ENCODE data around the gene LYZL4.

The LYZL4 gene

DNA sequence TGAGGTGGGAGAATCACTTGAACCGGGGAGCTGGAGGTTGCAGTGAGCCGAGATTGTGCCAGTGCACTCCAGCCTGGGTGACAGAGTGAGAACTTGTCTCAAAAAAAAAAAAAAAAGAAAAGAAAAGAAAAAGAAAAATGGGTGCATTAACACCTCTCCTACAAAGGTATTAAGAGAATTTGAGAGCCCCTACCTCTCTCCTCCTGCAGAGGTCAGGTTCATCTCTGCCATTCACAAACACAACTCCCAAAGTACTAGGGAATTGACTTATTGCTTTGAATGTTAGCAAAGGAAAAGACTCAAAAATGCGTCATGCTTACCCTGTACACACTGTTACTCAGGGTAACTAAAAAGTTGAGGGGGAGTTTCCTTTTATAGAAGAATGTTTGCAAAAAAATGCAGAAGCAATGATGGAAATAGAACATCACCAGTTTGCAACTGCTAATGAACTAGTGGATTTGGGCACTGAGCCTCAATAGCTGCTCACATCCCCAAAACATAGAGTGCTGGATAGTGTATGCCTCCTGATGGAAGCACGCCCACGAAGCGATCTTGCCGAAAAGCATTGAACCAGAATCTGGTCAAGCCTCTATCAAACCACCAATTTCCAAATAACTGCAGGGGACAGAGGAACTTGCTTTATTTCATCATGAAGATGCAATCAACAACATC is 15.5 kb upstream of the LYZL4 start:
- DNase-seq: no peak

DNA sequence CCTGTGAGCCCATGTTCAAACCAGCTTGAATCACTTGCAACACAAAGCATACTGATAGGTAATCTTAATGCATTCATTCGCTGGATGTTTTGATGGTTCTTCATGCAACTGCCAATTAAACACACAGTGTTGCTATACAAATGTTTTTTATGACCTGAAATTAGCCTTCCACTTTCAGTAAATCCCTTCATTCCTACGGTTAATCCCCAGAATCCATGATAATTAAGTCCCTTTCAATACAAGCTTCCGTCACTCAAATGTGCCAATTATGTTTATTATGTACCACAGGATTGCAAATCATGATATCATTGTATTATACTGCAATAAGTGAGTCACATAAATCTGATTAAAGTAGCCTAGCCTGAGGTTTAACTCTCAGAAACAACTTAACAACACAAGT is 14.5 kb upstream of the LYZL4 start:
- DNase-seq: no peak

DNA sequence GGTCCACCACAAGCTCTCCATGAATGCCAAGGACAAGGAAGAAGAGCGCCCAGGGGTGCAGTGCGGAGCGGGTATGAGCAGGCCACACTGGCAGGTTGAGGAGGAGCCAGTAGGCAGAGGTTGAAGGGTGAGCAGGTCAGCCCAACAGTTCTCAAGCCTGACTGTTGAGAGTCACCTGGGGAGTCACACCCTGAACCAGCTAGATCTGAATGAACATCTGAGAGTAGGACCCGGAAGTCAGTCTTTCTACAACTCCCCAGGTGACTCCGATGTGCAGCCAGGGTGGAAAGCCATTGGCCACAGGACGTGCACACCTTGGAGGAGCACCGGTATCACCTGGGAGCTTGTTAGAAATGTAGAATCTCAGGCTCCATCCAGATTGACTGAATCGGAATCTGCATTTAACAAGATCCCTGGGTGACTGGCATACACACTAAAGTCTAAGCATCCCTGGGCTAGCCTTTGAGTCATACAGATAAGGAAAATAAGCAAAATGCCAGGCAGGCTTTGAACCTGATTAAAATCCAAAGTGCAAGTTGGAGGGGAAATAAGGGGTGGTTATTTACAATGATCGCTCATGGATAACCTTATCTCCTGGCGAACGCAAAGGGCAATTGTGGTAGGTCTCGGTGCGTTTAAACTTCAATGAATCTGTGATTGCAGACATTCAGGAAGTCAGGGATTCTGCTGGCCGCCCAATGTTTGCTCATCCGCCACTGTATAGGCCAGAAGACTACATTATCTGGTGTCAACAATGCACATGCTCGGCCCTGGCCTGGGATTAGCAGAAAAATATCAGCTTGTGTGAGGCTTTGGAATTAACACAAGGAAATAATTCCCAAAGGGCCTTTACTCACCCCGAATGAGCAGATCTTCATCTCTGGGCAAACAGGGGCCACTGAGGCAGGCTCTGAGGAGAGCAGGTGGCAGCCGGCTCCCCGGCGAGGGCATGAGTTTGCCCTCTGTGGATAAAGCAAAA is 11.7 kb upstream of the LYZL4 start:
- DNase-seq: no peak

- DNase-seq: no peak
These were observed 9.2 kb upstream of the LYZL4 start for GRCh38 chr3:42419563-42419962.

- DNase-seq: no peak
These were observed 2.2 kb upstream of the LYZL4 start for GRCh38 chr3:42412526-42413155.

- no peak for DNase-seq
These were observed 1.0 kb upstream of the LYZL4 start for GRCh38 chr3:42411429-42411828.

GRCh38 chr3:42408156-42408555 is 2.3 kb downstream of the LYZL4 start:
- DNase-seq: no peak

DNA sequence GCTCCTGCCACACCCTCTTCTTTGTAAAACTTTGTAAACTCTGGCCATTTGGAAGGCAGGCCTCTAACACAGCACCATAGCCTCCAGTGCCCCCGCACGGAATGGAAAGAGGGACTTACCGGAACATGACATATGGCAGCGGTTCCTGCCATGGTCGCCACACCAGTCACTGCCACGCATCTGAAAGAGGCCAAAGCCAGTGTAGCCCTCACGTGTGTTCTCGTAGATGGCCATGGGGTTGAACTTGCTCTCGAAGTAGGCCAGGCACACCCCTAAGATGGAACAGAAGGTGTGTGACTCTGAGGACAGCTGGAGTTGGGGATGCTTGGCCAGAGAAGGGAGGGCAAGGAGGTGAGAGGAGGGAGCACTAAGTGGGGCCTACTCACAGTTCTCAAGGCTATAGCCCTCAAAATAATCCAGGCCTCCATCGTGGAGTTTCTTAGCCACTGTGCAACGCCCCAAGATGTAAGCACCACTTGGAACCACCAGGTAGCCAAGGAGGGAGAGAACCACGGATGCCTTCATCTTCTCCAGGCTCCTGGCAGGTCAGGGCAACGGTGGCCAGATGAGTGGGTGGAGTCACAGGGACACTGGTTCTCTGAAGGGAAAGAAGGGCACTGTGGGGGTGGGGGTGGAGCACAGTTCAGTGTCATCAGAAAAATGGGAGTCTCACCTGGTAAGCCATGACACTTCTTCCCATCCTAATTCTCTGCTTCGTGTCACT is 3.5 kb downstream of the LYZL4 start:
- DNase-seq: no peak

- DNase-seq: no peak
These were observed 4.6 kb downstream of the LYZL4 start for GRCh38 chr3:42405857-42406256.

DNA sequence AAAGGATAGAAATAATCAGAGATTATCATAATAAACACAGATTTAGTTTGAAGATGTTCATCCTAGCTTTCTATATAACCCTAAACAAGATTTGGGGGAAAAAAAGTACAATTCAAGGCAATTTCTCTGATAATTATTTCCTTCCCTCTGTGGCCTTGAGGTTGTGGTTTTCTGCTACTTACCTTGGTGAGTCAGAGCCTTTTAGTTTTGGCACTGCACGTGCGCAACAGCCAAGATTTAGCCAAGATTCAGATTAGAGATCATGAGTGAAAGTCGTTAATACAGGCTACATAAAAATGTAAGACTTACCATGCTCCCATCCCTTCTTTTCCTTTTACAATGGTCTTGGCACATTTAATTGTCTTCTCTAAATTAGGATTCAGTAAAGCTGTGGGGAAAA is 6.7 kb downstream of the LYZL4 start:
- no peak for DNase-seq

DNA sequence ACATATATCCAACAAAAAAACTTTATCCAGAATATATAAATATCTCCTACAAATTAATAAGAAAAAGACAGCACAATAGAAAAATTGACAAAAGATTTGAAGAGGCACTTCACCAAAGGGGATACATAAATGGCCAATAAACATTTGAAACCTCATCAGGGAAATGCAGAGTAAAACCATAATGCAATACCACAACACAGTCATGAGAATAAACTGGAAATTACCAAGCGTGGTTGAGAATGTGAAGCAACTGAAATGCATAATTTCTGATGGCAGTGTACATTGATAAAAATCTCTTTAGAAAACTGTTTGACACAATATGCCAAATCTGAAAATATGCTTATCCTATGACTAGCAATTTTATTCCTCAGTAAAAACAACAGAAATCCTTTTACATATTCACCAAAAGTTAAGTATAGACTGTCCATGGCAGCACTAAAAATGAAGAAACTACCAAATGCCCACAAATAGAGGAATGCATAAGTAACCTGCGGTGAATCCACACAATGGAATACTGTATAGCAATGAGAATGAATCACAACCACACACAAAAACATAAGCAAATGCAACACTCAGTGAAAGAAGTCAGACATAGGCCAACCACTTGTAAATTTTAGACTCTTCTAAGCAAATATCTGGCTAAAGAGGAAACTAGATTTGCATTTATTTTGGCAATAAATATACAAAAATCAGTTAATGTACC is 7.9 kb downstream of the LYZL4 start:
- DNase-seq: no peak

DNA sequence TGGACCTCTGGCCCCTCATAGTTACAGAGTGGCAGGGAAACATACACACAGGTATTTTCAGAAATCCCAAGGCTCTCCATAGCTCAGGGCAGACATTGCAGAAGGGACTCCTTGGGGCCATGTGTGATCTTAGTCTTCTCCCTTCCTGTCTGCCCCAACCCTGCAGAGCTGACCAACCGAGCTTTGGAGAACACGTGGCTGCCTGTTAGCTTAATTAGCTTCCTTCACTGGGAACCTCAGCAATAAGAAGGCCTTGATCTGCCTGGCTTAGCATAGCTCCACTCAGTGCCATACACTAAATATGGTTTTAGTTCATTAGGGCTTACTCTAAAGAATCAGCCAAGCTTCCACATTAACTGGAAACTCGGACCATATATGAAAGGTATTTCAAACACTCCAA is 12.3 kb downstream of the LYZL4 start:
- DNase-seq: no peak

- no peak for DNase-seq
These were observed 12.8 kb downstream of the LYZL4 start for GRCh38 chr3:42397644-42398043.

DNA sequence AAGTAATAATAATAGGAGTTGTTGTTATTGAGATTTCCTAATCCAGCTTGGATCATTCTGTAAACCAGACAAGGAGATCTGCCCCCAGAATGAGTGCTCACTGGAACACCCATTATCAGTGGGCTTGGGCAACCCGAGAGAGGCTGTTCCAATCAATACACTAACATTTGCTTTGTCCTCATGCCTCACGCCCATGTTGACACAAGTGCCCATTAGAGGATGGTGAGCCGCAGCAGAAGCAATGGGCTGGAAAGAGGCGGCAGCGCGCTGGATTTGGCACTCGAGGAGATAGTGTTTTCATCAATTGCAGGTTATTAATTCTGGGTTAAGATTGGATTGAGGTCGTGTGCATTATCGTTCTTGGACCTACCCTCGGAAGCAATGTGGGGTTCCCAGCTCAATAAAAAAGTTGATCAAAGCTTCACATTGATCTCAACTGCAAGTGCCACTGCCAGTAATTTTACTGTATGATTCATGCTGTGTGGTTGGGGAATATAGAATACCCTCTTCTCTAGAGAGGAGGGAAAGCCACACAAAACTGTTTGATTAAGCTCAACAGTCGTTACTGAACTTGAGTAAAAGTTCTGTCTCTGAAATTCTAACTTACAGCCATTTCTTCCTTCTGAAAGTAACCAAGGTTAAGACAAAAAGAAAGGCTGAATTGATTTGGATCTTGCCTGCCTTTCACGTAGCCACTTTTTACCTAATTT is 15.7 kb downstream of the LYZL4 start:
- no peak for DNase-seq

DNA sequence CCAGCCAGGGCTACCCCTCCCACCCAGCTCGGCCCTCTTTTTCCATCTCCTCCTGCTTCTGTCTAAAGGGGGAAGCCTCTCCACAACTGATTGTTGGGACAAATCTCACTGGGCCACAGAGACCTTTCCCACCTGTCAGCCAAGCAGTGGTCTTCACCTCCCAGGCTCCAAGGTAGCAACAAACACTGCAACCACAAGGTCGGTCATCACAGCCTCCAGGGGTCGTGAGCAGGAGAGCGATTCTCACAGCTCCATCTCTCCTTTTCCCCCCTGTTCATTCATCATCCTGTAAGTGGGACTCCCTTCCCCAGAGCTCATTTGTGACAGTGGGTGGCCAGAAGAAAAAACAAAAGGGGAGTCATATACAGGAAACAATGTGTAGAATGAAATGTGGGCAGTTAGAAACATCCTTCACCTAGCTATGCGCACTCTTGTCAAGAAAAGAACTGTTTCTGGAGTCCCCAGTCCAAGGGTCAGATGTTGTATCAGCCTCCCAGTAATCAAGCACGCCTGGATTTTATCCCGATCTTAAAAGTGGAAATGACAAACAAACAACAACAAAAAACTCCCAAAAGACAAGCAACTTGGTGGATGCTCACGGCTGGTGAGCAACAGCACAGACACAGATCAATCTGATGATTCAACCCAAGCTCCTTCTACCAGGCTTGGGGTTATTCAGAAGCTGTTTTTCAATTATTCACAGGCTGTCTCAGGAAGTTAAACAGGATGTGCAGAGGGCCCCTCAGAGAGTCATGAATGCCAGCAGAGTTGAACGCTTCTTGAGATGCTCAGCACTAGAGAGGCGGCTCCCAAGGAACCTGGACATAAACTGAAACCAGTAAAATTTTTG is 22.4 kb downstream of the LYZL4 start:
- DNase-seq: peak; percentile 29 to 31

- DNase-seq: no peak
These were observed 28.8 kb downstream of the LYZL4 start for GRCh38 chr3:42381551-42382082.

GRCh38 chr3:42377681-42378080 is 32.7 kb downstream of the LYZL4 start:
- no peak for DNase-seq

DNA sequence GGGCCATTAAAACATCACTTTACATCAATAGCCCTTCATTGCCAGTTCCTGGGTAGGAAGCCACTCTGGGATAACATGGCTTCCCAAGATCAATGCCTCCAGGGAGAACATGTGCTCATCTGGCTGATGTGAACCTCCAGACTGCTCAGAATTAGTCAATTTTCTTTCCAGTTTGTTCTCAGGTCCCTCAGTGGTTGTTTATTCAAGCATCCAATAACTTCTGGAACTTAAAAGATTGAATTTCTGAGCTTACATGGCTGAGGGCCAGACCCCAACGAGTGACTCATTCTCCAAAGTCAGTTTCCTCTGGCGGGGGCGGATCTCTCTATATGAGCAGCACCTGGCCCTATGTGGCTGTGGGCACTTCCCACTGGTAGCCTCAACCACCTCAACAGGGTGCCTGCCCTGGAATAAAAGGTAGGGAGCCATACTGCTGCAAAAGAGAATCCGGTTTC is 34.0 kb downstream of the LYZL4 start:
- DNase-seq: peak; percentile 44 to 64

DNA sequence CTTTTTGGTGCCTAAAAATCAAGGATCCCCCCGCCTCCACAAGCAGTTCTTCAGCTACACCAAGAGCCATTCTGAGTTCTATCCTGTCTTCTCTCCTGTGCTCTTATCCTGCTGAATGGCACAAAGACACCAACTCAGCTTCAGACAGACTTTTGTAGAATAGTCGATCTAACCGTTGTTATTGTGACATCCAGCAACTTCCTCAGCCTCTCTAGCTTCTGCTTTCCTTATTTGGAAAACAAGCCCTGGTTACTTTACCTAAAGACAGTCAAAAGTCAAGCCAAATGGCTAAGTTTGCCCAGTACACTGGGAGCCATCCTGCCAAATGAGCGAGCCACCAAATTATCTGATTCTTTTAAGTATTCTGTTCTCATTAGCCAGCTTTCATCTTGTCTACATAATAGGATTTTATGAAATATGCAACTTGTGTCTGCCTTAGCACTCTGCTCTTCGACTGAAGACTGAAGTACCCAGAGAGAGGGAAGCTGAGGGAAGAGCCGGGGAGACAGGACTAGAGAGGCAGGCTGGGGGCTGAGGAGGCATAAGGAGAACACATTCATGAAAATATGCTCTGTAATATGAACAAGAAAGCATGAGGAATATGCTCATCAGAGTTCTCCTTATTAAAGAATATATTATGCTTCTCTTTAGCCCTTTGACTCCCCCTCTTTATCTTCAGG is 35.1 kb downstream of the LYZL4 start:
- no peak for DNase-seq

DNA sequence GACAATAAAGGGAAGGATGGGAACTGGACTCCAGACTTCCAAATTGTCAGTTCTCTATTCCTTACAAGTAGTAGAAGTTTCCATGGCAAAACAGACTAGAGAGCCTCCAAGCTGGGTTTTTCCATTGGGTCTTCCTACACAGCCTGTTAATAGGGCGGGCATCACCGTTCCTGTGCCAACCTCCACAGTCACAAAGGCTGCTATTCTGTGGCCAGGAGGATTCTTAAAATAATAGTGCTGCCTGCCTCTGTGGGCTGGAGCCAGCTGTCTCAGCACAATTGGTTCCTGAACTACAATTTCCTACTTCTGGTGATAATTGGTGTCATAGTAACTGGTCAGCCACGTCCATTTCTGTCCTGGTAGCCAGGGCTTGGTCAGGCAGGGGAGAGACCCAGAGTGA is 38.6 kb downstream of the LYZL4 start:
- no peak for DNase-seq
